ENCODE data around the gene AIF1. TPM values are rescaled to one million over a fixed set of nuclear protein-coding genes. Genes with fewer than 3 reads are reported as not detected.

AIF1 gene
- total and polyA plus RNA-seq, 2 donors (not counting 1 experiment from before 2014, with no cell fraction given), result not detected

DNA sequence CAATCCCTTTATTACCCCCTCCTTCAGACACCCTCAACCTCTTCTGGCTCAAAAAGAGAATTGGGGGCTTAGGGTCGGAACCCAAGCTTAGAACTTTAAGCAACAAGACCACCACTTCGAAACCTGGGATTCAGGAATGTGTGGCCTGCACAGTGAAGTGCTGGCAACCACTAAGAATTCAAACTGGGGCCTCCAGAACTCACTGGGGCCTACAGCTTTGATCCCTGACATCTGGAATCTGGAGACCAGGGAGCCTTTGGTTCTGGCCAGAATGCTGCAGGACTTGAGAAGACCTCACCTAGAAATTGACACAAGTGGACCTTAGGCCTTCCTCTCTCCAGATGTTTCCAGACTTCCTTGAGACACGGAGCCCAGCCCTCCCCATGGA lies 37.5 kb upstream of the AIF1 start:
- no peak for TF ChIP-seq EZH2 (IDR thresholded peaks at IDR 0.05; ENCODE audit: low read length, missing control alignments)
- TF ChIP-seq, protein P1, sequence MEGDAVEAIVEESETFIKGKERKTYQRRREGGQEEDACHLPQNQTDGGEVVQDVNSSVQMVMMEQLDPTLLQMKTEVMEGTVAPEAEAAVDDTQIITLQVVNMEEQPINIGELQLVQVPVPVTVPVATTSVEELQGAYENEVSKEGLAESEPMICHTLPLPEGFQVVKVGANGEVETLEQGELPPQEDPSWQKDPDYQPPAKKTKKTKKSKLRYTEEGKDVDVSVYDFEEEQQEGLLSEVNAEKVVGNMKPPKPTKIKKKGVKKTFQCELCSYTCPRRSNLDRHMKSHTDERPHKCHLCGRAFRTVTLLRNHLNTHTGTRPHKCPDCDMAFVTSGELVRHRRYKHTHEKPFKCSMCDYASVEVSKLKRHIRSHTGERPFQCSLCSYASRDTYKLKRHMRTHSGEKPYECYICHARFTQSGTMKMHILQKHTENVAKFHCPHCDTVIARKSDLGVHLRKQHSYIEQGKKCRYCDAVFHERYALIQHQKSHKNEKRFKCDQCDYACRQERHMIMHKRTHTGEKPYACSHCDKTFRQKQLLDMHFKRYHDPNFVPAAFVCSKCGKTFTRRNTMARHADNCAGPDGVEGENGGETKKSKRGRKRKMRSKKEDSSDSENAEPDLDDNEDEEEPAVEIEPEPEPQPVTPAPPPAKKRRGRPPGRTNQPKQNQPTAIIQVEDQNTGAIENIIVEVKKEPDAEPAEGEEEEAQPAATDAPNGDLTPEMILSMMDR (conservative IDR thresholded peaks at IDR 0.05 in 1 of 2, IDR thresholded peaks at IDR 0.05 in 1 of 2; ENCODE audit: low read depth in 1 of 2, low read length in 2 of 2), result no peak
- Histone ChIP-seq H4K20me1 (ENCODE audit: control insufficient read depth, extremely low read depth, insufficient read depth, low read length) (no peaks in the 10 kb centered on the region), H3K36me3 (ENCODE audit: control insufficient read depth, insufficient read depth, low read length) (no peaks in the 10 kb centered on the region), H3K79me2 (ENCODE audit: control insufficient read depth, insufficient read depth, low read length) (no peaks in the 10 kb centered on the region), H3K4me3 (replicated peaks in 1 of 4; ENCODE audit: control extremely low read depth in 1 of 4, insufficient read depth in 1 of 4, low read depth in 3 of 4, low read length in 4 of 4) (no peak overlapping the region), H3K27ac (ENCODE audit: insufficient read depth, low read length) (no peak overlapping the region), H3K4me2 (ENCODE audit: extremely low read depth, insufficient read depth, low read length) (no peak overlapping the region), H3K9ac (ENCODE audit: insufficient read depth, low read length) (no peak overlapping the region), H3K9me3 (ENCODE audit: control insufficient read depth, insufficient read depth, low read depth, low read length) (no peaks in the 10 kb centered on the region), H3K27me3 (ENCODE audit: control insufficient read depth, insufficient read depth, low read length) (peaks cover 28% of the 10 kb centered on the region), H2AFZ (ENCODE audit: low read length) (no peak overlapping the region), H3K4me1 (ENCODE audit: control insufficient read depth, extremely low read depth, insufficient read depth, low read length) (no peaks in the 10 kb centered on the region)
- no peak for DNase-seq (ENCODE audit: low read depth in 2 of 2)

DNA sequence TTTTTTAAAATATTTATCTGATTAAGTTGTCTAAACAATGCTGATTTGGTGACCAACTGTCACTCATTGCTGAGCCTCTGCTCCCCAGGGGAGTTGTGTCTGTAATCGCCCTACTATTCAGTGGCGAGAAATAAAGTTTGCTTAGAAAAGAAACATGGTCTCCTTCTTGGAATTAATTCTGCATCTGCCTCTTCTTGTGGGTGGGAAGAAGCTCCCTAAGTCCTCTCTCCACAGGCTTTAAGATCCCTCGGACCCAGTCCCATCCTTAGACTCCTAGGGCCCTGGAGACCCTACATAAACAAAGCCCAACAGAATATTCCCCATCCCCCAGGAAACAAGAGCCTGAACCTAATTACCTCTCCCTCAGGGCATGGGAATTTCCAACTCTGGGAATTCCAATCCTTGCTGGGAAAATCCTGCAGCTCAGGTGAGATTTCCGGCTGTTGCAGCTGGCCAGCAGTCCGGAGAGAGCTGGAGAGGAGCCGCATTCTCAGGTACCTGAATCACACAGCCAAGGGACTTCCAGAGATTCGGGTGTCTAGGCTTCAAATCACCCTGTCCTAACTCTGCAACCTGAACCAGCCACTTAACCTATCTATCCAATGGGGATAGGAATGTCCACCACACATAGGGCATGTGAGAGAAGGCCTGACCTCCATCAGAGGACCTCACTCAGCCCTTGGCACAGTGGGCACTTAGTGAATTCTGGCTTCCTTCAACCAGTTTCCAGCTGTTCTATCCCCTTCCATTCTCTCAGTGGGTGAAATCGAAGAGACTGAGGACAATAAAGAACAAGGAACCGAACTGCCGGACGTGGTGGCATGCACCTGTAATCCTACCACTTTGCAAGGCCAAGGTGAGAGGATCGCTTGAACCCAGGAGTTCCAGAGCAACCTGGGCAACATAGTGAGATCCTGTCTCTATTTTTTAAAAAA lies 36.6 kb upstream of the AIF1 start:
- Histone ChIP-seq H3K4me2 (ENCODE audit: extremely low read depth, insufficient read depth, low read length) (no peak overlapping the region), H3K4me1 (ENCODE audit: control insufficient read depth, extremely low read depth, insufficient read depth, low read length) (no peaks in the 10 kb centered on the region), H3K79me2 (ENCODE audit: control insufficient read depth, insufficient read depth, low read length) (no peaks in the 10 kb centered on the region), H3K4me3 (replicated peaks in 1 of 4; ENCODE audit: control extremely low read depth in 1 of 4, insufficient read depth in 1 of 4, low read depth in 3 of 4, low read length in 4 of 4) (no peak overlapping the region), H4K20me1 (ENCODE audit: control insufficient read depth, extremely low read depth, insufficient read depth, low read length) (no peaks in the 10 kb centered on the region), H3K9ac (ENCODE audit: insufficient read depth, low read length) (no peak overlapping the region), H3K27ac (ENCODE audit: insufficient read depth, low read length) (no peak overlapping the region), H3K9me3 (ENCODE audit: control insufficient read depth, insufficient read depth, low read depth, low read length) (no peaks in the 10 kb centered on the region), H2AFZ (ENCODE audit: low read length) (no peak overlapping the region), H3K36me3 (ENCODE audit: control insufficient read depth, insufficient read depth, low read length) (no peaks in the 10 kb centered on the region), H3K27me3 (ENCODE audit: control insufficient read depth, insufficient read depth, low read length) (peaks cover 23% of the 10 kb centered on the region)
- TF ChIP-seq, protein P1 (conservative IDR thresholded peaks at IDR 0.05 in 1 of 2, IDR thresholded peaks at IDR 0.05 in 1 of 2; ENCODE audit: low read depth in 1 of 2, low read length in 2 of 2), result no peak
- no peak for TF ChIP-seq EZH2 (IDR thresholded peaks at IDR 0.05; ENCODE audit: low read length, missing control alignments)
- DNase-seq (ENCODE audit: low read depth in 2 of 2), result no peak

DNA sequence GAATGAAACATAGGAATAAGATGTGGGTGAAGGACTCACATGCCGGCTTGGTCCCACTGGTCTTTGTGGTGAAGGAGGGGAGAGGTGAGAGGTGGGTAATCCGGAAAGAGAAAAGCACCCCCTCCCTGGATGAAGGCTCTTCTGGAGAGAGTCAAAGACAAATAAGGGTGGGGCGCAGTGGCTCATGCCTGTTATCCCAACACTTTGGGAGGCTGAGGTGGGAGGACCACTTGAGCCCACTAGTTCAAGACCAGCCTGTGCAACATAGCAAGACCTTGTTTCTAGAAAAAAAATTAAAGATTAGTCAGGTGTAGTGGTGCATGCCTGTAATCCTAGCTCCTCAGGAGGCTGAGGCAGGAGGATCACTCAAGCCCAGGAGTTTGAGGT lies 35.9 kb upstream of the AIF1 start:
- Histone ChIP-seq H3K79me2 (ENCODE audit: control insufficient read depth, insufficient read depth, low read length) (no peaks in the 10 kb centered on the region), H3K4me1 (ENCODE audit: control insufficient read depth, extremely low read depth, insufficient read depth, low read length) (no peaks in the 10 kb centered on the region), H3K4me2 (ENCODE audit: extremely low read depth, insufficient read depth, low read length) (no peak overlapping the region), H2AFZ (ENCODE audit: low read length) (no peak overlapping the region), H3K36me3 (ENCODE audit: control insufficient read depth, insufficient read depth, low read length) (no peaks in the 10 kb centered on the region), H3K4me3 (replicated peaks in 1 of 4; ENCODE audit: control extremely low read depth in 1 of 4, insufficient read depth in 1 of 4, low read depth in 3 of 4, low read length in 4 of 4) (no peak overlapping the region), H4K20me1 (ENCODE audit: control insufficient read depth, extremely low read depth, insufficient read depth, low read length) (no peaks in the 10 kb centered on the region), H3K9ac (ENCODE audit: insufficient read depth, low read length) (no peak overlapping the region), H3K27ac (ENCODE audit: insufficient read depth, low read length) (no peak overlapping the region), H3K27me3 (ENCODE audit: control insufficient read depth, insufficient read depth, low read length) (peaks cover 21% of the 10 kb centered on the region), H3K9me3 (ENCODE audit: control insufficient read depth, insufficient read depth, low read depth, low read length) (no peaks in the 10 kb centered on the region)
- no peak for TF ChIP-seq EZH2 (IDR thresholded peaks at IDR 0.05; ENCODE audit: low read length, missing control alignments)
- TF ChIP-seq, protein P1 (conservative IDR thresholded peaks at IDR 0.05 in 1 of 2, IDR thresholded peaks at IDR 0.05 in 1 of 2; ENCODE audit: low read depth in 1 of 2, low read length in 2 of 2), result no peak
- no peak for DNase-seq (ENCODE audit: low read depth in 2 of 2)

Data from fibroblast of lung (primary cell).